NOMO-1 (cell line): ENCODE measurements around the gene PPP2R2B.

Source experiments
- DNase-seq, 2 experiments: peaks; one replicate each; lab custom pipeline; 2025; ENCODE audit not compliant: unreplicated experiment in 2 of 2; lab: John Stamatoyannopoulos, UW

The PPP2R2B gene

DNA sequence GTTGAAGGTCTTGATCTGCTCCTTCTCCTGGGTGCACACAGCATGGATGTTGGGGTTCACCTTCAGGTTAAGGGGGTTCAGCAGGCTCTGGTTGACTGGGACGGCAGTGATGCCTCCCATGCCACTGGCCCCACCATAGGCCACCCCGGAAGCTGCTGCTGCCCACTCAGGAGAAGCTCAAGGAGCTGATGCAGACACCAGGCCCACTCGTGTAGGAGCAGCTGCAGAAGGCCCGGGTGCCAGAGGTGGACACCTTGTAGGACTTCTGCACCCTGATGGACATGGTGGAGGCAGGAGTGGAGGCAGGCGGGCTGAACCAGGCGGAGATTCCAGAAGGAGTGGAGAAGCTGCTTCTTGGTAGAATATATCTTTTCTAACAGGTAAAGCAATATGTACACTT lies 171.2 kb downstream of the PPP2R2B start:
- DNase-seq, result no peak

DNA sequence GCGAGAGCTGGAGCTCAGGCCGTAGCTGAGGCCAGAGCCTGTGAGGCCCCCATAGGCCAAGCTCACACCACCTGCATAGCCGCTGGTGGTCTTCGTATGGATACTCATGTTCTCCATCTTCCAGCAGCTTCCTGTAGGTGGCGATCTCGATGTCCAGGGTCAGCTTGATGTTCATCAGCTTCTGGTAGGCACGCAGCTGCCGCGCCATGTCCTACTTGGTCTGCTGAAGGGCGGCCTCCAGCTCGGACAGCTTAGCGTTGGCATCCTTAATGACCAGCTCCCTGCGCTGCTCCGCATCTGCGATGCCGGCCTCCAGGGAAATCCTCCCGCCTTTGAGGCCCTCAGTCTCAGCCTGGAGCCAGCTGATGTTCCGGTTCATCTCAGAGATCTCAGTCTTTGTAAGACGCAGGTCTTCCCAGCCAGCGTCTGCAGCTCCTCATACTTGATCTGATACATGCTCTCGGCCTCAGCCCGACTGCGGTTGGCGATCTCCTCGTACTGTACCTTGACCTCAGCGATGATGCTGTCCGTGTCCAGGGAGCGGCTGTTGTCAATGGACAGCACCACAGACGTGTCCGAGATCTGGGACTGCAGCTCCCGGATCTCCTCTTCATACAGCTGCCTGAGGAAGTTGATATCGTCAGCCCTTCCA lies 172.1 kb downstream of the PPP2R2B start:
- no peak for DNase-seq

DNA sequence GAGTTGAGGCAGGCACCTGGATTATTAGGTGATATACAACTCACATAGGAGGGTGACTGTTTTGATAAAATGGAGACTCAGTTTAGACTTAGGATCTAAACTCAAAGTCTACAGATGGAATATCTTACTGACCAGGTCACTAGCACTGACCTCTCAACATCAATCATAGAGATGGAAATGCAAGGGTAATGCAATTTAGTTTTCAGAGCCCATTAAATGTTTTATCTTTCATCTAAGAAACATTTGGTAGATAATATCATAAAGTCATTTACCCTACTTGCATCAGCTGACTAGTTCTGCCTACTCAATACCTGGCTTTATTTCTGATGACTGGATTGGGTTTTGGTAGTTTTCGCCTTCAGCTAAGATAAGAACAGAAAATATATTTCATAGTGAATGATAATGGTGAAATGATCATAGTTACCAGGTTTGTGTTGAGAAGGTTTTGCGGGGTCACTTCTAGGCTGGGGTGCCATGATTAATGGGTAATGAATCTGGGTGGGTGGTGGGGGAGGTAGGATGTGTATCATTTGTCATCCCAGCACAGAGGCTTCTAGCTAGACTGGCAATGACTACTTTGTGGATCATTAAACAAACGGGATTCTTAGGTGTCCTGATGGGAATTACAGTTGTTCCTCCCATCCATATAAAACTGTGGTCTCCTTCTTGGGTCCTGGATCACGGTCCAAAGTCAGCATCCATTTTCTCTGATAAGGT lies 173.4 kb downstream of the PPP2R2B start:
- DNase-seq, result no peak

DNA sequence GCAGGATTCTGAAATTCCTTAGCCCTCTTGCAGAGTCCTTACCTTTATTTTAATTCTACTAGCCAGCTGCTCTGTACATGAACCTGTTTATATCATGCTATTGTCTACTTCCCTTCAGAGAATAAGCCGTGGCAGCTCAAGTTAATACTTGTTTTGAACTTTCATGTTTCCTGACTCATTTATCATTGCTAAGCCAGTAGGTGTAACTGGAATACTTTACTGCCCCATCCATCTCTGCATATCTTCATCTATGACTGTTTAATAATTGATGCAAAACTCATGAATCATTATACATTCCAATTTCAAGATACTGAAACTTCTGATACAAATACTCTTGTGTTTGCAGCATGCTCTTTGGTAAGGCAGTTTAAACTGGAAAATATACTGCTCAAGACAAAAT lies 174.7 kb downstream of the PPP2R2B start:
- DNase-seq, result no peak

DNA sequence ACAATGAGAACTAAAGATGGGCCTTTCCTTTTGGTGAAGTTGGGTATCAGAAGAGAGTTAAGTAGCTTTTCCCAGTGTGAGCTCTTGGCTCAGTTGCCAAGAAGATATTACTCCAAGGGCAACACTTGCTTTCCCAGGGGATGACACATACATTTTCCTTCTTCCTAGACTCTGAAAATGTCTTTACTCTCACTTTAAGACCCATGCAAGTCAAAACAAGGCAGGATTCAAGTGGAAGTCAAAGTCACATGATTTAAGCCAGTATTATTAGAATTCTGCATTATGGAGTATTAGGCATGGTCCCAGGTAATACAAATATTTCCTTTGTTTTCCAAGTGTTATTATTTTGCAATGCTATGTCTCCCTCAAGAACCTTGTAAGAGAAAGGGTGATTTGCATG lies 175.1 kb downstream of the PPP2R2B start:
- no peak for DNase-seq

DNA sequence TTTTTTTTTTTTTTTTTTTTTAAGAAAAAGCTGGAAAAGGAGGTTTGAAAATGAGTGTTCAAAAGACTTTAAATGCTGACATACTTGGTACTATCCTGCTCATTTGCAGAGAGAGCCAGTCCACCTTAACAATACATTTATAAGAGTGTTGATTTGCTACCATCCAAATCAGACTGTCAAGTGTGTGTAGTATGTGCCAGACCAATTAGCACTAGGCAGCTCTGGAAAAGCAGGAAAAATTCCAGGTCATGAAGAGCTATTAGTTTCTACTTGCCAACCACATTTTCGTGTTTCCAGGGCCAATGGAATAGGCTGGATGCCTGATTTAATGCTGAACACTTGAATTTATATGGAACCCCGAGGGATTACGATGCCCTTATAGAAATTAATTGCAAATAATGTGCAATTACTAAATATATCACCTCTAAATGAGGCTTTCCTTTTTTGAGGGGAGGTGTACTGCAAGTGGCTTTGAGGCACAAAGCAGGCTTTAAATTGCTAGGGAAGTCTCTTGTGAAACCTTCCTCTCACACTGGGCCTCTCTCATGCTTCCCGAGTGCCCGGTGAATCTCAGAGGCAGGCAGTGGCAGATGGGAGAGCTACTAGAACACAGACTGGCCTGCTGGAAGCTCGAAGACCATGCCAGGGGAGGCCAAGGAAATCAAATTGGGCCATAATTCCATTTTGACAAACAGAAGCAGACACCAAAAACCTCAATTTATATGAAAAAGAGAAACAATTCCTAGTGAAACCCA lies 178.7 kb downstream of the PPP2R2B start:
- DNase-seq, result no peak

DNA sequence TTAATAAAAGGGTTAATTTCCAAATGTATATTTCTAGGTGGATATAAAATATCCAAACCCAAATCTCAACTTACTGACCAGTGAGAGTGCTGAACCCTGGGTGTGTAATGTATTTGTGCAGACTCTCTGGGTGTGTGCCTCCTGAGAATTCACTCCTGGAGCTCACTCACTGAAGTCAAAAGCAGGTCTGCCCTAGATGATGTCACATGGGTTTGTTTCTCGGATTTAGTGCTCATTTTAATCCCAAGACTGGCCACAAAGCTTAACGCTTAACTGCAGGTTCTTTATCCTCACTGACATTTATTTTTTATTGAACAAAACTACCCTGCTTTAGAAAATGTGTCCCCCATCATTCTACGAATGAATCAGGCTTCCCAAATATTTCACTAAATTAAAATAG lies 179.4 kb downstream of the PPP2R2B start:
- no peak for DNase-seq

DNA sequence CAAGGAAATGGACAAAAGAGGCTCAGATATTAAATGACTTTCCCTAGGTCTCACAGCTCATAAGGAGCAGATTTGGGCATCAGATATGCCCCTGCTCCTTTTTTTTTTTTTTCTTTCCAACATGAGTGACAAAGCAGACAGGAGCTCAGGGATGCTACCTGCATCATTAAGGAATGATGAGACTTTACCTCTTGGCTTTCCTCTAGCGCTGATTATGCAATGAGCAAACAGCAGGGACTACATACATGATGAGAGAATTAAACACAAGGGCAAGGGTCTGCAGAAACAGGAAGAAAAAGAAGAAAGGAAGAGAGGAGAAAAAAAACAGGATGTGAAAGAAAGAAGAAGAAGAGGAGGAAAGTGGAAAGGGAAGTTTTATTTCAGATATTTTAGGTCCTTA lies 179.9 kb downstream of the PPP2R2B start:
- no peak for DNase-seq

DNA sequence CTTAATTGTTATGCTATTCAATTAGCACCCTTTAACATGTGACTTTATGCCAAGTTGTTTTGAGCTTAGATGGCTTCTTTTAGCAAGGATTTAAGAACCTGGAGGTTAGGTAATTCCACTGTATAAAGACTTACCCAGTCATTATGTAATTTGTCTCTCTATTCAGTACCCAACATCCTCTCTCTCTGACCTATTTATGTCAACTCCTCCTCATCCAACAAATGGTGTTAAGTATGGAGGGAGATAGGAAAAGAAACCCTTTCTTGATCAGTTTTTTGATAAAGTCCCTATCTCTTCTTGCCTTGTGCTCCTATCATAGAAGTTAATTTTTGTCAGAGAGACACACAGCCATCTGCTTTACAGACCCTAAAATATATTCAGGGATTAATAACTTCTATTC lies 181.3 kb downstream of the PPP2R2B start:
- no peak for DNase-seq

DNA sequence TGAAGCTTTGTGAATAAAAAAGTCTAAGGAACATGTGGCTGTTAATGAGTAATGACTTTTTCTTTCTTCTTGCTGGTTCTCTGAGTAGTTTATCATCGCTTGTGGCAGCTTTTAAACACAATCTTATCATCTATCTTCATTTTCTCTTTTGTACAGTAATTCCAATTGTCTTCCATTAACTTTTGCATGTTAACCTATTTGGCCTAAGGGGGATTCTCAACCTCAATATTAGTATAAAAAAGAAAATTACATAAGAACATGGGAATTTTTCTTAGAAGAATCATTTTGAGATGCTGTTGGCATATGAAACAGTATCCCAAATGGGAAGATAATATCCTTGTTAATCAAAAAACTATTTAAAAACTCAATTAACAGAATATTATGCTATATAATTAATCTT lies 182.9 kb downstream of the PPP2R2B start:
- DNase-seq, result no peak

DNA sequence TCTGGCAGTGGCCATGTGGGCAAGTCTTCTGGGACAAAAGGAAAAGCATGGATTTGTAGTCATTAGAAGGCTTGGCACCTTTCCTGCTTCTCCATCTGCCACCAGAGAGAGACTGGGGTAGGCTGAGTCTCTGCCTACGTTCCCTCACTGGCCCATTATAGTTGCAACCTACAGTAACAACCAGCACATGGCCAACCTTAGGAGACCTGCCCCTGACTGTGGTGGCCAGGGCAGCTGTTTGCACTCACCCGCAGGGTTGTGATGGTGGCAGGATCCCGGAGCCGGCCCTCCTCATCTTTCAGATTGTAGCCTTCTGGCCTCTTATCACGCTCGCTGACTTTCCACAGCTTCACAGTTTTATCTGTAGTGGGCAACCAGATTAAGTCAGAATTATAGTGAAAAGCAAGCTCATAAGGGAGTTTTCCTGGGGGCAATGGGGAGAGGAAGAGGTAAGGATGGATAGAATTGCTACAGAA lies 187.6 kb downstream of the PPP2R2B start:
- DNase-seq, result no peak

DNA sequence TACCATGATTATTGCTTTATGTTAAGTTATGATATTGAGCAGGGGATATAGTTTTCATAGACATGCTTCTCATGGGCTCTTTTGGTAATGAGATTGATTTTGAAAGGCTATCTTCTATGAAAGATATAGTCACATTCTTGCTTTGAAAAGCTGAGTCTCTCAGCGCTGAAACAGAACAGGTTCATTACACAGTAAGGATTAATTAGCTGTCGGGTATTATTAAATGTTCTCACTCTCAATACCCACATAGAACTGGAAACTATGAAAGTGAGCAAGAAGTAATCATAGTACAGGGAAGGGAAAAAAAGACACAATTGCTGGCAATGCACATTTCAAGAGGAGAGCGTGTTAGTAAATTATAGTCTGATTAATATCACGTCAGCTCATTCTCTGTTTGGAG lies 190.9 kb downstream of the PPP2R2B start:
- no peak for DNase-seq

DNA sequence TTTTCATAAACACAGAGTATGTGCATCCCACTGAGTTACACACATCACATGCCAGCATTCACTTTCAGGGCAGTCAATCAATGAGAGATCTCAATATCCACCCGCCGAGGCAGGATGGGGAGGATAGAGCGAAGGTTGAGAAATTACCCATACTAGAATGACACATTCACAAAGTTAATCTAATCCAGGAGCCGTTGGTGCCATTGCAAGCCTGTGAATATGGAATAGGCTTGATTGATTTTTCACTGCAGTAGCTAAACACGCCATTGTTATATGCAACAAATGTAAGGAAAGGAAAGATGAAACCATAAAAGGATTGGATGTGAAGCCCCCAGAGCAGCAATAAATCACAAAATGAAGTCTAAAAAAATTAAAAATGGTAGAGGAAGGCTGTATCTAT lies 194.7 kb downstream of the PPP2R2B start:
- no peak for DNase-seq

DNA sequence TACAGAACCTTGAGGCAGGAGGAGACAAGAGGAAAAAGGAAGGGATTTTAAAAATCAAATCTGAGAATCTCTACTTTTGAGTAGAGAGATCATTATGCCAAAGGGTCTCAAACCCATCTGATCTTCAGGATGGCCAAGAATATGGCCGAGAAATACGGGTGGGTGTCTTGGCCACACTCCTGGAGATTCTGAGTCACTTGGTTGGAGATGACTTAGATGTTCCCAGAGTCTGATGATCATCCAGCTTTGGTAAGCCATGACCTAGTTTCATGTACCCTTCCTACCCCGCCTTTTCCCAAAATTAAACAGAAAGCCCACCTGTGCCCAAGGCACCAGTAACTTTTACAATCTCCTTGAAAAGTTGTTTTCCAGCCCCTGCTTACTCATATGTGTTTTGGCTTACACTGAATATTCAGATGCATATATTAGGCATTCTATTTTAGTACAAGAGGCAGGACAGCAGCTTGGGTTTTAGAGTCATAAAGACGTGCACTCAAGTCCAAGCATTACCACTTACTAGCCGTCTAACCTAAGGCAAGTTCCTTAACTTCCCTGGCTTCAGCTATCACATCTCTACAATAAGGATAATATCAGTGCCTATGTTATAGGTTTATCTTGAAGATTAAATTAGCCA lies 195.5 kb downstream of the PPP2R2B start:
- no peak for DNase-seq

DNA sequence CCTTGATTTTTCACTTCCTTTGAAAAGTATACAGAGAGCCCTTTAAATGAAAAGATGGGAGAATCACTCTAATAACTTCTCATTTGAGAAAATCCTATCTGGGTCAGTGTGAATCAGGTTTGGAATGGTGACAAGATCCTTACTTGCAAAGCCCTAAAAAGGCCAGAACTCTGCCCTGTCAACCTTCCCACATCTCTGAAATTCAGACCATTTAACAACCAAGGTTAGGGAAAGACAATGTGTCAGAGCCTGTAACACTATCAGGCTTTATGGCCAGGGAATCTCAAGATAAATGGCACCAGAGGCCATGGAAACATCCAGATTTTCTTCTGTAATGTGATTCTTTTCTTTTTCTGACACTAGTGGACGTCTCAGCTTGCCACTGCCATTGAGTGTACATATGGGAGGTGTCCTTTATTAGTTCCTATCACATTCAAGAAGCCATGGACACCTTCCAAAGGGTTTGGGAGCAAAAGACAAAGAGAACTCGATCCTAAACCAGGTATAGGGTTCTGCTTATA lies 196.9 kb downstream of the PPP2R2B start:
- DNase-seq, result no peak

DNA sequence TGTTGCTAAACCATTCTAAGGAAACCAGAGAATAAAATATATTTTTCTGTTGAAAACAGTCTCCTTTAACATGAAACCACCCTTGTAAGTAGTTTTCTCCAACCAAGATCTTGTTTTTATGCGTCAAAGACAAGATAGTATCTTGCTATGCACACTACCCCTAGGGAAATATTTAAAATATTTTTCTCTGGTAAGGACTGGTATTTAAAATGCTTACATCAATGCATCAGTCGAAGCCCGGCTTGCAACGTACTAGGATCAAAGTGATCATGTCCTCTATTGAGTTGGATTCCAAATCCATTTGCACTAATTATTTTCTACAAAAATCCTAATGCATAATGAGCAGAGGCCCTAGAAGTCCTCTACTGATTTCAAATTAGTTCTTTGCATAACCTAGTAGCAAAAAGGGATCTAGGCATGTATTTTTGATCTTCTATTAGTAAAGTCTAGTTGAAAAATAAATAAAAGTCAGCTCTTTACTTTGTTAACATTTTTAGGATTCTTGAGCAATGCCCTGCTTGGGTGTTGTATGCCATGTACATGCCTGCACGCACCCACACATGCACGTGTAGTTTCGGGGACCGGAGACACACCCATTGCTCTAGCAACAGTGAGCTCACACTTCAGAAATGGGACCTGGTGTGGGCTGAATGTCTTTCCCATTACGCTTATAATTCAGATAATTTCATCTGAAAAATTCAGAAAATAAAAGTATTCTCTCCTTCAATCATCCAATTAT lies 197.5 kb downstream of the PPP2R2B start:
- no peak for DNase-seq

DNA sequence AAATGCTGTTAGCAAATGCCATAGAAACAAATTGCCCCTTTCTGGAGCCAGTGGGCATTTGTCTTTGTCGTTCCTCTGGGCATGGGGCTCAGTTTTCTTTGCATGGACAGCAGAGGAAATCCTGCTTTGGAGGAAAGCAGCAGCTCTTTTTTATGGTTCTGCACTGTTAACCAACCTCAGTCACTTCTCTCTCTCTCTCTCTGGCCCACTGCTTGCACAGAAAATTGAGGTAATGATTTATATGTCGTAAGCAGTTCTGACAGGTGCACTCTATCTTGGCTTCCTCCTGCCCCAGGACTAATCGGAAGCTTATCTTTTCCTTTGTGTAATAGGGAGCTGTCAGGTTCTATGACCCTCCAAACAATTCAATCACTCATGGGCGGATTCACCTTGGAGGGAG lies 202.9 kb downstream of the PPP2R2B start:
- DNase-seq, result no peak

DNA sequence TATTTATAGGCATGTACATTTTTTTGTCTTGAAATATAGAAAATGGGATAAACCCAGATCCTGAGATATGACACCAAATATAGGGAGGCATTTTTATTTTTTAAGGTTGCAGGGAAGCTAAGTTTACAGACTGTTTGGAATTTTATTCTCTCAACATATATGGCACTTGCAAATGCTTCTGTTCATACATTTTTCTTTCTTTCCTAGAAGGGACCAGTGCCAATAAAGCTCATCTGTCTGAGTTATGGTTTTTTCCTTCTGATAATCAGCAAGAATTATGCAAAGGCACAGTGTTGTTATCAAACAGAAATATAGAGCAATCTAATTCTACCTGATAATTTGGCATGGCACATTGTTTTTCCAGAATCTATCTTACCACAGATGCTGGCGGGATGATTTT lies 205.7 kb downstream of the PPP2R2B start:
- no peak for DNase-seq

DNA sequence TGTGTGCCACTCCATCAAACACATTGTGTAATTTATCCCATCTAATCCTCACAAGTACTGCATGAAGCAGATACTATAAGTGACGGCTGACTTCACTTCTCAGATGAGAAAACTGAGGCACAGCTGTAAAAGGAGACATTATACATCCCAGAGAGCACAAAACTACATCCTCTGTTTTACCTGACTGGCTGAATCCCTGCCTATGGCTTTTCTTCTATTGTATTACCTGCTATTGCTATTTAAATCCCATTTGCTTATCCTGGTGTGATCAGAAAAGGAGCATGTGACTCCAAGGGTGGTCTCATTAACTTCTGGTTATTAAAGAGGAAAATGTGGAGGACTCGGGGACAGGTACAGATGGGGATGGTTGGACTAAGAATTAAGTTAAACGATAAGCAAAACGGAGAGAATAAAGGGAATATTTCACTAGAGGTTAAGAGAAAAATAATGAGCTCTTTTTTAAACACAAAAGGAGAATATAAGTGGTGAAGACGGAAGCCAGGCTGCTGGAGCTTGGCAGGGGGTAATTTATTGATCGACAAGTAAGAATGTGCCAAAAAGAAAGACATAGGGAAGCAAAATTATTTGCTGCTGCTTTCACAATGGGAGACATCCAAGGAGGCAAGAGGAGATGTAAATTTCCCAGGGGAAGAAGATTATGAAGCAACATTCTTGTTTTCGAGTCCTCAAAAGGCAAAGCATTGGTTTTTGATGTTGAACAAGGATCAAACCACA lies 206.8 kb downstream of the PPP2R2B start:
- DNase-seq, result no peak

DNA sequence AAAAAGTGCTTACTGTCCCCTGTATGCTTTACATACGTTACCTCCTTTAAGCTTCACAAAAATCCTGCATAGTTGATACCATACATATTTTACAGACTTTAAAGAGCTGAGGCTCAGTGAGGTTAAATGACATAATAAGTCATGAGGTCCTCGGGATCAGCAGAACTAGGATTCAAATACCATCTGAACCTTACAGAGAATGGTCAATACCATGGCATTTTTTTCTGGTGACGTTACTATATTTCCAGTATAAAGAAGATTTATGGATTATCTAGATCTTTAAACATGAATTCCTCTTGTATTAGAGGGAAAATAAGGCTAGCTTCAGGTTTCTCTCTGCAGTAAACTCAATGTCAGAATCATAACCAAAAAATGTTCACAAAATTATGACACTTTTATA lies 208.9 kb downstream of the PPP2R2B start:
- no peak for DNase-seq
